Measurements from ENCODE around the gene ETFA. TPM values are rescaled to one million over a fixed set of nuclear protein-coding genes. Genes with fewer than 3 reads are reported as not detected.

Gene ETFA
- total RNA-seq, 4 donors from 2014 or later, result 179 to 261 (median 227) TPM

GRCh38 chr15:76347482-76348055 lies 36.3 kb upstream of the ETFA start:
- H3K27me3 ChIP-seq, result peaks cover 57 to 70% (median 67%) of the 10 kb centered on the region in 3 donors
- DNase-seq (no peak), ATAC-seq (no peak)
- H3K27ac ChIP-seq, result no peak overlapping the region
- H3K4me1 ChIP-seq, result peaks cover 7 to 10% of the 10 kb centered on the region in 2 donors
- H3K36me3 ChIP-seq, result peaks cover 0 to 2% of the 10 kb centered on the region in 2 donors
- TF ChIP-seq POLR2A (IDR thresholded peaks at IDR 0.05), result no peak
- TF ChIP-seq, protein P1, sequence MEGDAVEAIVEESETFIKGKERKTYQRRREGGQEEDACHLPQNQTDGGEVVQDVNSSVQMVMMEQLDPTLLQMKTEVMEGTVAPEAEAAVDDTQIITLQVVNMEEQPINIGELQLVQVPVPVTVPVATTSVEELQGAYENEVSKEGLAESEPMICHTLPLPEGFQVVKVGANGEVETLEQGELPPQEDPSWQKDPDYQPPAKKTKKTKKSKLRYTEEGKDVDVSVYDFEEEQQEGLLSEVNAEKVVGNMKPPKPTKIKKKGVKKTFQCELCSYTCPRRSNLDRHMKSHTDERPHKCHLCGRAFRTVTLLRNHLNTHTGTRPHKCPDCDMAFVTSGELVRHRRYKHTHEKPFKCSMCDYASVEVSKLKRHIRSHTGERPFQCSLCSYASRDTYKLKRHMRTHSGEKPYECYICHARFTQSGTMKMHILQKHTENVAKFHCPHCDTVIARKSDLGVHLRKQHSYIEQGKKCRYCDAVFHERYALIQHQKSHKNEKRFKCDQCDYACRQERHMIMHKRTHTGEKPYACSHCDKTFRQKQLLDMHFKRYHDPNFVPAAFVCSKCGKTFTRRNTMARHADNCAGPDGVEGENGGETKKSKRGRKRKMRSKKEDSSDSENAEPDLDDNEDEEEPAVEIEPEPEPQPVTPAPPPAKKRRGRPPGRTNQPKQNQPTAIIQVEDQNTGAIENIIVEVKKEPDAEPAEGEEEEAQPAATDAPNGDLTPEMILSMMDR (IDR thresholded peaks at IDR 0.05 in 4 of 5, conservative IDR thresholded peaks at IDR 0.05 in 1 of 5), result no peak
- peak overlapping the region in 1 of 4 donors; percentile 57 for H3K4me3 ChIP-seq
- in situ Hi-C loops (cut with MboI; ENCODE audit: low sequenced_read_pairs in 4 of 4), result loop anchor here in 1 of 4 donors (25.0 kb wide), 1 partner anchor 160 kb away; no protein-coding TSS in a partner anchor
- H3K9me3 ChIP-seq, result no peaks in the 10 kb centered on the region
- intact Hi-C loops (cut with DNase I; ENCODE audit: low total_unique reads), result no loop called here

DNA sequence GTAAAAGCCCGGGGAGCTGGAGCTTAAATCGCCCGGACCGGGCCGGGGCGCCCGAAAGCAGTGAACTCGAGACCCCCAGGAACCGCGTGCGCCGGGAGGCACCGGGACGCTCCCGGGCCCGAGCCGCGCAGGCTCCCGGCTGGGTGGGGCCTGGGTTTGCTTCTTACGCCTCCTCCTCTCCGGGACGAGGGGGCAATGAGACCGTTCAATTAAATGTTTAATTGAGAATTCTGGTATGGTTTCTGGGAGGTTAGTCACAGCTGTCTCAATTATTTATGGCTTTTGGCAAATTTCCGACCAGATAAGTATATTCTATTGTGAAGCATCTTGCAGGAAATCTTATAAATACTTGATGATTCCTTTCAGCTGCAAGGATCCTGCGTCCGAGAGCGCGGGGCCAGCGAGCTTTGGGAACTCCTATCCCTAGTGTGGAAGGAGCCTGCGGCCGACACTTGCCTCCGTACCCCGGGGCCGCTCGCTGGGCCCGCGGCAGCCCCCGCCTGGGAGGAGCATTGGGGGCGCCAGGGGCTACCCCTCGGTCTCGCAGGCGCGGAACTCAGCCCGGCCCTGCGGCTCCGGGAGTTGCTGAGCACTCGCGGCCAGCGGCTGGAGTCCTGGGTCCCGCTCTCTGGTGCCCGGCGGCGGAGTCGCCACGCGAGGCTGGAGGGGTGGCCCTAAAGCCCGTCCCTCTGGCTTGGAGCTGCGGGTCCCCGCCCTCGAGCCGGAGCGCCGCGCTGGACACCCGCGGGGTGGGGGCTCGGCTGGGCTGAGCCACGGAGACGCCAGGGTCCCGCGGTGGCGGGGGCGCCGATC lies 35.6 kb upstream of the ETFA start:
- in situ Hi-C loops (cut with MboI; ENCODE audit: low sequenced_read_pairs in 4 of 4) (loop anchor here in 1 of 4 donors (25.0 kb wide), 1 partner anchor 160 kb away; no protein-coding TSS in a partner anchor), intact Hi-C loops (cut with DNase I; ENCODE audit: low total_unique reads) (no loop called here)
- DNase-seq (no peak), ATAC-seq (no peak)
- Histone ChIP-seq H3K27me3 (peaks cover 64 to 77% (median 74%) of the 10 kb centered on the region in 3 donors), H3K27ac (no peak overlapping the region), H3K4me3 (peak overlapping the region; percentile 0 to 57 (median 38)), H3K9me3 (no peaks in the 10 kb centered on the region), H3K4me1 (peaks cover 12 to 13% of the 10 kb centered on the region in 2 donors), H3K36me3 (peaks cover 0 to 2% of the 10 kb centered on the region in 2 donors)
- TF ChIP-seq, protein P1 (IDR thresholded peaks at IDR 0.05 in 4 of 5, conservative IDR thresholded peaks at IDR 0.05 in 1 of 5), result no peak
- TF ChIP-seq POLR2A (IDR thresholded peaks at IDR 0.05), result no peak

DNA sequence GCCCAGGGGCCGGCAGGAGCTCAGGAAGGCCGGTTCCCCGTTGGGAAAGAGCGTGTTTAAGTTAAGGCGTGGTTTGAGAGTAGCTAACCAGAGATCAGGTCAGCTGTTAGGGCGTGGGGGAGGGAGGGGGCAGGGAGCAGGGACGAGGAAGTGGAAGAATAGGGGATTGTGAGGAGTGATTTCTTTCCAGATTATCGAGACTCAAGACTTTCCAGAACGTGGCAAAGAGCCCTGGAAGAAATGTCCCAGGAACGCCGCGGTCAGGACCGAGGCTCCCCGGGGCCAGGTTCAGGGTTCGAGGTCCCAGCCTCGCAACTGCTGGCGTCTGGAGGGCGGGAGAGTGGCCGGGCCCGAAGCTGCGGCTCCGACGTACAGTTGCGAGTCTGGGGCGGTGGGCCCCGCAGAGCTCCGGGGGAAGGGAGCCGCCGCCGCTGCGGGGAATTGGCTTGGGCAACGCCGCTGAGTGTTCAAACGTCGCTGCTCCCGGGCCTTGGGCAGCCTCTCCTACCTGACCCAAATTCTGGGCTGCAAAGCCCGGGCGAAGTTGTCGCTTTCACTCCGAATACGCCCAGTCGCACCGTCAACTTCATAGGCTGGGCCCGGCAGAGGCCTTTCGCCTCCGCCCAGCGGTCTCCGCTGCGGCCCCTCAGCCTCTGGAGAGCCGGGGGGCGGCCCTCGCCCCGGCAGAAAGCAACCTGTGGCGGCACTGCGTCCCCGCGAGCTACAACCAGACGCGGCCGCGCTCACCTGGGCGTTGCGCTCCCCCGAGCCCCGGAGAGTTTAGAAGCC lies 34.8 kb upstream of the ETFA start:
- ATAC-seq (no peak), DNase-seq (no peak)
- peak overlapping the region; percentile 0 to 57 (median 38) for H3K4me3 ChIP-seq
- H3K36me3 ChIP-seq, result peaks cover 0 to 2% of the 10 kb centered on the region in 2 donors
- in situ Hi-C loops (cut with MboI; ENCODE audit: low sequenced_read_pairs in 4 of 4) (loop anchor here in 1 of 4 donors (25.0 kb wide), 1 partner anchor 159 kb away; no protein-coding TSS in a partner anchor), intact Hi-C loops (cut with DNase I; ENCODE audit: low total_unique reads) (no loop called here)
- H3K27ac ChIP-seq, result no peak overlapping the region
- no peaks in the 10 kb centered on the region for H3K9me3 ChIP-seq
- TF ChIP-seq, protein P1 (IDR thresholded peaks at IDR 0.05 in 4 of 5, conservative IDR thresholded peaks at IDR 0.05 in 1 of 5), result no peak
- no peak for TF ChIP-seq POLR2A (IDR thresholded peaks at IDR 0.05)
- peaks cover 72 to 83% (median 82%) of the 10 kb centered on the region in 3 donors for H3K27me3 ChIP-seq
- peaks cover 18 to 21% of the 10 kb centered on the region in 2 donors for H3K4me1 ChIP-seq

GRCh38 chr15:76345583-76345879 lies 34.3 kb upstream of the ETFA start:
- in situ Hi-C loops (cut with MboI; ENCODE audit: low sequenced_read_pairs in 4 of 4), result loop anchor here in 1 of 4 donors (25.0 kb wide), 1 partner anchor 158 kb away; no protein-coding TSS in a partner anchor
- Histone ChIP-seq H3K4me1 (peaks cover 24 to 27% of the 10 kb centered on the region in 2 donors), H3K36me3 (peaks cover 0 to 2% of the 10 kb centered on the region in 2 donors), H3K27me3 (peaks cover 78 to 88% (median 88%) of the 10 kb centered on the region in 3 donors), H3K27ac (no peak overlapping the region), H3K9me3 (no peaks in the 10 kb centered on the region), H3K4me3 (no peak overlapping the region)
- no peak for TF ChIP-seq POLR2A (IDR thresholded peaks at IDR 0.05)
- TF ChIP-seq, protein P1 (IDR thresholded peaks at IDR 0.05 in 4 of 5, conservative IDR thresholded peaks at IDR 0.05 in 1 of 5), result no peak
- DNase-seq, result no peak
- no peak for ATAC-seq
- intact Hi-C loops (cut with DNase I; ENCODE audit: low total_unique reads), result no loop called here

Measured in gastrocnemius medialis (tissue), 4 donors.